DMS153 treated with DMSO at 0.1 percent for 48 hours (cell line): ENCODE data around the gene ZNF543.

ENCODE experiments used
- DNase-seq: peaks from one replicate; lab custom pipeline; 2025; ENCODE audit not compliant: unreplicated experiment; lab: John Stamatoyannopoulos, UW

ZNF543 gene

DNA sequence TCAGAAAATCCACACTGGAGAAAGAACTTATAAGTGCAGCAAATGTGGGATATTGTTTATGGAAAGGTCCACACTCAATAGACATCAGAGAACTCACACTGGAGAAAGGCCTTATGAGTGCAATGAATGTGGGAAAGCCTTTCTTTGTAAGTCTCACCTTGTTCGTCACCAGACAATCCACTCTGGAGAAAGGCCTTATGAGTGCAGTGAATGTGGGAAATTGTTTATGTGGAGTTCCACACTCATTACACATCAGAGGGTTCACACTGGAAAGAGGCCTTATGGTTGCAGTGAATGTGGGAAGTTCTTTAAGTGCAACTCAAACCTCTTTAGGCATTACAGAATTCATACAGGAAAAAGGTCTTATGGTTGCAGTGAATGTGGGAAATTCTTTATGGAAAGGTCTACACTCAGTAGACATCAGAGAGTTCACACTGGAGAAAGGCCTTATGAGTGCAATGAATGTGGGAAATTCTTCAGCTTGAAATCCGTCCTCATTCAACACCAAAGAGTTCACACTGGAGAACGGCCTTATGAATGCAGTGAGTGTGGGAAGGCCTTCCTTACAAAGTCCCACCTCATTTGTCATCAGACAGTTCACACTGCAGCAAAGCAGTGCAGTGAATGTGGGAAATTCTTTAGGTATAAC lies 57.4 kb downstream of the ZNF543 start:
- DNase-seq: no peak
